NK-92 treated with Interleukin-12 subunit alpha and Interleukin-12 subunit beta, amount 100 ng/mL, for 24 hours (cell line): Measurements from ENCODE around the gene ZNRF4.
"Not testable (repeated sequence)": the region's sequence is repeated elsewhere in the genome, so short reads cannot be mapped to it uniquely, and the experiment has no call there.

Experiments used
- DNase-seq: peaks from one replicate; lab custom pipeline; 2025; lab: John Stamatoyannopoulos, UW

ZNRF4 gene

GRCh38 chr19:5473646-5474045 is 18.4 kb downstream of the ZNRF4 start:
- no peak for DNase-seq

- no peak for DNase-seq
Observed at GRCh38 chr19:5477451-5478215, 22.4 kb downstream of the ZNRF4 start.

GRCh38 chr19:5478241-5478924 is 23.2 kb downstream of the ZNRF4 start:
- no peak for DNase-seq

- DNase-seq, result no peak
Observed at GRCh38 chr19:5478925-5479588, 23.8 kb downstream of the ZNRF4 start.

GRCh38 chr19:5479958-5480357 is 24.7 kb downstream of the ZNRF4 start:
- DNase-seq, result no peak

GRCh38 chr19:5480427-5480836 is 25.2 kb downstream of the ZNRF4 start:
- DNase-seq, result no peak

- DNase-seq, result no peak
Observed at GRCh38 chr19:5481957-5482356, 26.7 kb downstream of the ZNRF4 start.

- DNase-seq, result no peak
Observed at GRCh38 chr19:5484398-5485285, 29.4 kb downstream of the ZNRF4 start.

GRCh38 chr19:5485286-5485636 is 30.0 kb downstream of the ZNRF4 start:
- DNase-seq, result no peak

GRCh38 chr19:5485658-5486057 is 30.4 kb downstream of the ZNRF4 start:
- not testable (repeated sequence) for DNase-seq

- DNase-seq, result no peak
Observed at GRCh38 chr19:5487222-5487621, 32.0 kb downstream of the ZNRF4 start.

GRCh38 chr19:5489551-5489950 is 34.3 kb downstream of the ZNRF4 start:
- no peak for DNase-seq

GRCh38 chr19:5491565-5491964 is 36.3 kb downstream of the ZNRF4 start:
- DNase-seq, result no peak

- DNase-seq, result no peak
Observed at GRCh38 chr19:5492281-5492634, 37.0 kb downstream of the ZNRF4 start.

GRCh38 chr19:5492635-5493409 is 37.6 kb downstream of the ZNRF4 start:
- no peak for DNase-seq

- DNase-seq, result no peak
Observed at GRCh38 chr19:5494773-5495172, 39.6 kb downstream of the ZNRF4 start.

GRCh38 chr19:5495792-5496191 is 40.6 kb downstream of the ZNRF4 start:
- no peak for DNase-seq

GRCh38 chr19:5497297-5497696 is 42.1 kb downstream of the ZNRF4 start:
- DNase-seq, result no peak

- DNase-seq, result no peak
Observed at GRCh38 chr19:5498830-5499550, 43.8 kb downstream of the ZNRF4 start.

- DNase-seq, result no peak
Observed at GRCh38 chr19:5501907-5502306, 46.7 kb downstream of the ZNRF4 start.

GRCh38 chr19:5503598-5503997 is 48.4 kb downstream of the ZNRF4 start:
- no peak for DNase-seq
